GM12874 (cell line): ENCODE data around the gene DOK6.

ENCODE experiments used
- TF ChIP-seq, protein P1 (sequence below): IDR thresholded peaks from 2 replicates; pipeline ENCODE4 v1.5.1; 2011; ENCODE audit warnings: low read depth, mild to moderate bottlenecking, control low read depth, low read length, moderate library complexity; ENCODE audit not compliant: insufficient read depth

The DOK6 gene

DNA sequence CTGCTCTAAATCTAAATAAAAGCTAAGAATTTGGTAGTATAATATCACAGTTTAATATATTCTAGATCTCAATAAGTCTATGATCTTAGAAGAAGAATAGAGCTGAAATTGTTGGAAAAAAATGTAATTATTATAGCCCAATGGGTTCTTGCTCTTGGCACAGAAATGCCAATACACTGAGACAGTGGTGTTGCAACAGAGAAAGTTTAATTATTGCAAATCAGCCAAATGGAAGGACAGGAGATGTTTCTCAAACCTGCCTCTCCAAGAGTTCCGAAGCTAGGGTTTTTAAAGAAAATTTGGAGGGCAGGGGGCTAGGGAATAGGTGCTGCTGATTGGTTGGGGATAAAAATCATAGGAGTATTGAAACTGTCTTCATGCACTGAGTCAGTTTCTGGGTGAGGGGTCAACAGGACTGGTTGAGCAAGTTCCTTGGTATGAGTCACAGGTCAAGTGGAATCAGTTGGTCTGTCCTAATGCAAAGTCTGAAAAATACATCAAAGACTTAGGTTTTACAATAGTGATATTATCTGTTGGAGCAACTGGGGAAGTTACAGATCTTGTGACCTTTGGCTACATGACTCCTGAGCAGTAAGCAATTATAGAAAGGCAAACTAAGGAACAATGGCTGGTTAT, 318.3 kb downstream of the DOK6 start:
- TF ChIP-seq, protein P1, sequence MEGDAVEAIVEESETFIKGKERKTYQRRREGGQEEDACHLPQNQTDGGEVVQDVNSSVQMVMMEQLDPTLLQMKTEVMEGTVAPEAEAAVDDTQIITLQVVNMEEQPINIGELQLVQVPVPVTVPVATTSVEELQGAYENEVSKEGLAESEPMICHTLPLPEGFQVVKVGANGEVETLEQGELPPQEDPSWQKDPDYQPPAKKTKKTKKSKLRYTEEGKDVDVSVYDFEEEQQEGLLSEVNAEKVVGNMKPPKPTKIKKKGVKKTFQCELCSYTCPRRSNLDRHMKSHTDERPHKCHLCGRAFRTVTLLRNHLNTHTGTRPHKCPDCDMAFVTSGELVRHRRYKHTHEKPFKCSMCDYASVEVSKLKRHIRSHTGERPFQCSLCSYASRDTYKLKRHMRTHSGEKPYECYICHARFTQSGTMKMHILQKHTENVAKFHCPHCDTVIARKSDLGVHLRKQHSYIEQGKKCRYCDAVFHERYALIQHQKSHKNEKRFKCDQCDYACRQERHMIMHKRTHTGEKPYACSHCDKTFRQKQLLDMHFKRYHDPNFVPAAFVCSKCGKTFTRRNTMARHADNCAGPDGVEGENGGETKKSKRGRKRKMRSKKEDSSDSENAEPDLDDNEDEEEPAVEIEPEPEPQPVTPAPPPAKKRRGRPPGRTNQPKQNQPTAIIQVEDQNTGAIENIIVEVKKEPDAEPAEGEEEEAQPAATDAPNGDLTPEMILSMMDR = no peak

DNA sequence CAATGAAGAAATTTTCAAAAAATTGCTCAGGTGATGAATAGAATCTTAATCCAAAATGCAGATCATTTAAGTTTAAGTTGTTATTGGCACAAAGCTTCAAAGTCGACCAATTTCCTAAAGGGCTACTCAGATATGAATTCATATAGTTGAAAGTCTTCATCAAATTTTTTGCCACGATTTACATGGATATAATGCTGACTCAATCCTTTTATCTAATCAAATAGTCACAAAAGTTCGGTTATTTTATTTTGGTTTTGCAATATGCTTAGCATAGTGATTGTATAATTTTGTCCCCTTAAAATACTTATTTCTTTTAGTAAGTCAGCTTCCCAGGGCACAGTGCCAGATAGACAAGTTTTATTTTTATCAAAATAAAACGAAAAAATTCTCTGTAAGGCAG, 319.7 kb downstream of the DOK6 start:
- TF ChIP-seq, protein P1 = no peak

DNA sequence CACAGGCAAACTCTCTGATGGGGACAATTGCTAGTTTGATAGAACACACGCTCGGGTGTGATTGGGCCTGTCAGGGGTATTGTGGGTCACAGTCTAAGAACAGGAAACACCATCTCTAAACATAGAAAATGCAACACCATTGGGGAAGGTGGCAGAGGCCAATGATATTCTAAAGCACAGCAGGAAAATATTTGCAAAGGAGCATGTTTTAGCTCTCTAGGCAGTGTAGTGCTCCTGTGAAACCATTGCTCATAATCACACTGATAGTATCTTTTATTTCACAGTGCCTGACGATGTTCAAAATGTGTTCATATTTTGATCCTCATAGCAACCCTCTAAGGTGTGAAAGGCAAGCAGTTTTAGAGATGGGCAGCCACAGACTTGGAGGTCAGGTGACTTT, 322.7 kb downstream of the DOK6 start:
- TF ChIP-seq, protein P1 = no peak

DNA sequence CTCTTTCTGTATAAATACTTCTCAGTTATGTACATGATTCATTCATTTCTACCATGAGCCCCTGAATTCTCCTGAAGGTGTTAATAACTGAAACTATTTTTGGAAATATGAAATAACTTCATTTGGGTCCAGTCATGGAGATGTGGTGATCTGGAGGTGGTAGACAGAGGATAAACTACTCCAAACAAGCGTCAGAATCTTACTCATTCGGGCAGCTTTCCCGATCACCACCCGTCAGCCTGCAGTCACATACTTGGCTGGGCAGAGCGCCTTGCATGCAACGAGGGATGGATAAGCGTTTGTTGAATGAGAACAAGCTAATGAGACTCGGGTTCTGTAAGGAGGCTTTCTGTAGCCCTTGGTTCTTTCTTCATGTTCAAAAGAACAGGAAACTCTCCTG, 324.3 kb downstream of the DOK6 start:
- TF ChIP-seq, protein P1 = no peak

DNA sequence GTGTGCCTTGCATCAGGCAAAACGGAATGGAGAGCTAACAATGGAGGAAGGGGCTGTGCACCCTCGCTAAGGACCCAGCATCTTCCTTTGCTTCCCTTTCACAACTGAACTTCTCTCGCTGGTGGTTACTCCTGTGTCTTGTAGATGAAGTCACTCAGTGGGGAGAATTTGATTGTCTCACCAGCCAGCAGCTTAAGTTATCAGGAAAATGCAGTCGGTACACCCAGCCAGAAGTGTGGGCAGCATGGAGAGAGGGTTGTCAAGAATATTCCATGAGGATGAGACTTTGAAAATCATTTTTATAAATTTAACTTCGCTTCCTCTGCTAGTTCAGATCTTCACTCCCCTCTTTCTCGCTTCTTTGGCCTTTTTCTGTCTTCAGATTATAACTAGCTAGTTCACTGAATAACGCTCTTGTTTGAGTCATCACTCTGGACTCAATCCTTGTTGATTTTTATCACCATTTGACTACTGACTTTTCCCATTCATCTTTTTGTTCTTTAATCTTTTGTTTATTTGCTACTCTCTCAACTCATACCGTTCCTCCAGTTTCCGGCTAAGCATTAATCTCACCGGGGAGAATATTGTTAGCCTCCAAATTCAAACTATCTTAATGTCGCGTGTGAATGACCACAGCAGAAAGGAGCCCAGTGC, 325.3 kb downstream of the DOK6 start:
- TF ChIP-seq, protein P1 = no peak

DNA sequence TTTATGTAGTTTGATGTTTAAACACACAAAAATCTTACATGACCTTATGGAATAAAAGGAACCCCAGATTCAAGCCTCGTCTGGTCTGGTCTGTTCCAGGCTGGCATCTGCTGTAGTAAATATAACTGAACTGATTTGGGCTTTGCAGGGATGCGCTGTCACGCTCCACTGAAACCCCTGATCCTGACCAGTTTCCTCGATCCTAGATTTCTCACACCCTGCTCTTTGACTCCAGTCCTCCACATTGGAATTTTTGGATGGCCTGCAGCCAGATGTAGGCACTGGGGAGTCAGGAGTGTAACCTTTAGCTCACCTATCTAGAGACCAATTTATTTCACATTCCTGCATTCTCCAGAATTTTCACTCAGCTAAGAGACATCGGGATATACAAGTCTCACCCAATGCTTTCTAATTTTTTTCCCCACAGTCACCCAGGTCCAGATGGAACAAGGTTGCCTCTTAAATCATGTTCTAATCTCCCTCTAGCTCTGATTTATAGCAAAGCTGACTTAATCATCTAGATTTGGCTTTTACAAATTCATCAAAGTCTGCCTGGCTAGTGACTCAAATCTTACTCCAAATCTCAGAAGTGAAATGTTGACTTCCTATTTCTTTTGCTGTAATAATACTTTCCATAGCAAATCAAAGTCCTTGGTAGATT, 327.4 kb downstream of the DOK6 start:
- TF ChIP-seq, protein P1 = no peak

DNA sequence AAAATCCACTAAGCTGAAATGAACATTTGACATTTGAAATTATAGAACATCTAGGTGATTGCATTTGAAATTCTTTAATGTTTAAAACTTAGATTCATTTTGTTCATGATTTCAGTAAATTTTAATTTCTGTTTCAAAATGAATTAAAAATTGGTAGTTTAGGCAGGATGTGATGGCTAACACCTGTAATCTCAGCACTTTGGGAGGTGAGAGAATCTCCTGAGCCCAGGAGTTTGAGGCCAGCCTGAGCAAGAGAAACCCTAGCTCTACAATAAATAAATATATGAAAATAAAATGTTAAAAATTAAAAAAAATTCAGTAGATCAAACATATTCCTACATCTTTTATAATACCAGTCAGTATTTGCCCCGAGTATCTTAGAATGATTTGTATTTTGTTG, 330.0 kb downstream of the DOK6 start:
- TF ChIP-seq, protein P1 = no peak
